Esophagus muscularis mucosa (tissue), 4 donors: ENCODE data around the gene PEX5L. TPM values are rescaled to one million over a fixed set of nuclear protein-coding genes. Genes with fewer than 3 reads are reported as not detected.

Source experiments
- DNase-seq: peaks from one replicate; pipeline ENCODE4 v3.0.0-alpha.2; 2017; ENCODE audit errors: extremely low spot score
- H3K27ac ChIP-seq, 4 donors: fragments of 200-600 bp; sonication (generic); replicated peaks in 1 of 4; 1 replicate in 3 of 4; 2 replicates in 1 of 4; pipeline ENCODE4 v1.5.1; 2016 to 2019; ENCODE audit warnings: mild to moderate bottlenecking in 1 of 4
- H3K27me3 ChIP-seq, 4 donors: fragments of 200-600 bp; sonication (generic); one replicate each; pipeline versions ENCODE4 v1.5.1 to v1.6.0; 2016 to 2019
- H3K36me3 ChIP-seq, 4 donors: fragments of 200-600 bp; sonication (generic); one replicate each; pipeline ENCODE4 v1.5.1; 2016 to 2019
- H3K4me1 ChIP-seq, 4 donors: fragments of 200-600 bp; sonication (generic); one replicate each; pipeline ENCODE4 v1.5.1; 2016 to 2019
- H3K4me3 ChIP-seq, 4 donors: fragments of 200-600 bp; sonication (generic); 1 replicate in 2 of 4; 2 replicates in 2 of 4; pipeline ENCODE4 v1.5.1; 2016 to 2019; ENCODE audit warnings: mild to moderate bottlenecking in 4 of 4, moderate library complexity in 1 of 4
- H3K9me3 ChIP-seq, 4 donors: fragments of 200-600 bp; sonication (generic); 1 replicate in 3 of 4; 2 replicates in 1 of 4; pipeline ENCODE4 v1.5.1; 2016 to 2019
- CTCF ChIP-seq, 3 experiments: fragments of 200-600 bp in 2 of 3; fragments of 450-650 bp in 1 of 3; sonication (generic) in 2 of 3; IDR thresholded peaks; one replicate each; pipeline ENCODE4 v1.5.1; 2017 to 2019; ENCODE audit warnings: antibody characterized with exemption in 3 of 3, mild to moderate bottlenecking in 2 of 3, moderate library complexity in 1 of 3
- EP300 ChIP-seq: sonication (generic); formaldehyde crosslinking; IDR thresholded peaks from one replicate; pipeline ENCODE4 v1.6.1; 2017; ENCODE audit warnings: antibody characterized with exemption
- POLR2A ChIP-seq: fragments of 450-650 bp; IDR thresholded peaks from one replicate; pipeline ENCODE4 v1.6.1; 2017; ENCODE audit warnings: antibody characterized with exemption, moderate library complexity, mild to moderate bottlenecking, low read depth
- POLR2AphosphoS5 ChIP-seq, 2 donors: sonication (generic); formaldehyde crosslinking; IDR thresholded peaks; one replicate each; pipeline ENCODE4 v1.6.1; 2017; ENCODE audit warnings: antibody characterized with exemption in 2 of 2
- WGBS: methylation state at CpG from one replicate; pipeline ENCODE4 v1.1.5; 2018; 5-methylcytosine and 5-hydroxymethylcytosine counted together
- intact Hi-C: fragments of 100-400 bp; cut with DNase I; formaldehyde crosslinking; loops from one replicate; pipeline ENCODE4 v1.15.1; 2023
- total RNA-seq, 4 donors: library from RNA; depleted of rRNA; stranded (reverse); fragments of >200 nt; gene quantifications; one replicate each; pipeline versions ENCODE4 v1.1.0 to v1.2.1, GENCODE V29; 2016

The PEX5L gene
- total RNA-seq, 4 donors from 2014 or later: 0.06 to 0.78 TPM; not detected in 2

DNA sequence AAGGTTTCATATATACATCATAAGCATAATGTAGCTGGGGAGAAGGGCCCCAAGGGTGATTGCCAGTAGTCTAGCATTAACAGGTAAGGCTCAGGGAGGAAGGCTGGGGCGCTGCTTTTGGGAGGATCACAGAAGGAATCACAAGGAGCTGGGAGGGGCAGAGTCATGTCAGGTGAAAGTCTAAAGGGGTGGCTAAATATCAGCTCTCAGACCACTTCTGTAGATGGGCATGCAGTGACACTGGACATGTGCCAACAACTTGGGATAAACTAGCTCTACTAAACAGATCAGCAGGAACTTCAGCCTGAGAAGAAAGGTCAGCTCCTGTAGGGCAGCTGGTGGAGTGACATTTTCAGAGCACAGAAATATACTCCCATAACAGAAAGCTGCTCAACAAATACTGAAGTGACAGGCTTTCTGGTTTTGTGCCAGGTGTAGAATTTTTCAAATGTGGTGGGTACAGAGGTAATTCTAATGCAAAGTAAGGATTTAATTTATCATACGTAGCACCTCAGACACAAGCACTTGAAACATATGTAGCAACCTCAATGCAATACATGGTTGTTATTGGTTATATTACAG lies 79.4 kb downstream of the PEX5L start:
- WGBS: 30% methylated on average over 2 of the region's 2 CpGs
- H3K4me3 ChIP-seq: no peak overlapping the region
- intact Hi-C loops: no loop called here

DNA sequence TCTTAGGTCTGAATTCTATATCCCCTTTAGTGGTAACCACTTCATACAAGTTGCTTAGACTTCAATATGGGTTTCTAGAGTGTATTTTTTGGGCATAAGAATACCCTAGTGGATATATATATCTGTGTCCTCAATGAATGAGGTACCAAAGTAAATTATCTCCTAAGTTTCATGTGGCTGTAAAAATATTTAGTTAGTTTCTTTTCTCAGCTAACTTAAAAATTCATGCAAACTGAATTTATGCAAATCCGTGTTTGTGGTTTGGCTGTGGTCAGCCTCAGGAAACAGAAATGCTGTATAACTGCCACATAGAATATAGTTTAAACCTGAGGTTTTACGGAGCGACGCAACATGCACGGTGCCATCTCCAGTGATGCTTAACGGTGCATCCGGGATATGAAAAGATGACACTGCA lies 80.3 kb downstream of the PEX5L start:
- no peak overlapping the region for H3K27ac ChIP-seq
- no peaks in the 10 kb centered on the region for H3K9me3 ChIP-seq
- 80% methylated on average over 7 of the region's 7 CpGs for WGBS
- intact Hi-C loops: no loop called here
- TF ChIP-seq POLR2AphosphoS5 (IDR thresholded peaks at IDR 0.05): no peak
- TF ChIP-seq CTCF (IDR thresholded peaks at IDR 0.05): no peak
- TF ChIP-seq POLR2A: no peak
- TF ChIP-seq EP300: no peak
- no peaks in the 10 kb centered on the region for H3K4me1 ChIP-seq
- H3K36me3 ChIP-seq: no peaks in the 10 kb centered on the region
- no peak overlapping the region for H3K4me3 ChIP-seq
- H3K27me3 ChIP-seq: no peaks in the 10 kb centered on the region
- no peak for DNase-seq

More for the DNA sequence above, 79.4 kb downstream of the PEX5L start:
- Histone ChIP-seq H3K4me1 (no peaks in the 10 kb centered on the region), H3K36me3 (no peaks in the 10 kb centered on the region), H3K9me3 (no peaks in the 10 kb centered on the region), H3K27me3 (no peaks in the 10 kb centered on the region), H3K27ac (no peak overlapping the region)
- DNase-seq: no peak
- TF ChIP-seq EP300 (no peak), POLR2AphosphoS5 (IDR thresholded peaks at IDR 0.05) (no peak), CTCF (IDR thresholded peaks at IDR 0.05) (no peak), POLR2A (no peak)

DNA sequence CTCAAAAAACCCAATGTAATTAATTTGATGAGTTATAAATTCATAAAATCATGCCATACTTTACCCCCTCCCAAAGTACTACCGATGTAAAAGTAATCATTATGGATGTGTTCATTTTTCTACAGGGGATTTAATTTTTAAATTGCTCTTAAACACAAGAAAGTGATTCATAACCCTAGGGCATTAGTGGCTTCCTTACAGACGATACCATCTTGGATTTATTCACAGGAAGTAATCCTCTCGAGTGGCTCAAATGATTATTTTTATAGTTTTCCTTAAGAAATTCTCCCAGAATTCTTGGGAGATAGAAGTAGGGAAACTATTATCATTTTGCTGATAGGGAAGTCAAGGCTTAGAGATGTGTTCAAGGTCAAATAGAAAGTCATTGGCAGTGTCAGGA lies 80.9 kb downstream of the PEX5L start:
- Histone ChIP-seq H3K9me3 (no peaks in the 10 kb centered on the region), H3K4me3 (no peak overlapping the region), H3K27me3 (no peaks in the 10 kb centered on the region), H3K36me3 (no peaks in the 10 kb centered on the region), H3K27ac (no peak overlapping the region), H3K4me1 (no peaks in the 10 kb centered on the region)
- TF ChIP-seq CTCF (IDR thresholded peaks at IDR 0.05): no peak
- TF ChIP-seq POLR2AphosphoS5 (IDR thresholded peaks at IDR 0.05): no peak
- TF ChIP-seq EP300: no peak
- no peak for TF ChIP-seq POLR2A
- intact Hi-C loops: no loop called here
- no peak for DNase-seq
- 35% methylated on average over 3 of the region's 3 CpGs for WGBS

DNA sequence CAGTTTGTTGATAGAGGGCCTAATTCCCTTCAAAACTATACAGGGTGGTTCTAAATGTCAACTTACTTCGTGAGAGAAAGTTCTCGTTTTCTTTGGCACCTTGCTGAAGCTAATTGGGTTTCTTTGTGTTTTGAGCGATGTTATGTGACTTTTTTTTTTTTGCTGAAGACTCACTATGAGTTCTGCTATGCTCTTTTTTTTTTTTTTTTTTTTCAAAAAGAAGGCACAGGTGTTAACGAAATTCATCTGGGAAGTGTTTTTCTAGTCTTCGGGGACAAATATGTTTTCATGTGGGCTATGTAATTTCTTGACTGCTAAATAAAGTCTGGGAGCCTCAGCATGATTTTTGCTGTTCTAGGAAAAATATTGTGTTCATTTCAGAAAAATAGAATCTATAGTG lies 81.5 kb downstream of the PEX5L start:
- TF ChIP-seq POLR2AphosphoS5 (IDR thresholded peaks at IDR 0.05): no peak
- TF ChIP-seq EP300: no peak
- TF ChIP-seq POLR2A: no peak
- no peak for TF ChIP-seq CTCF (IDR thresholded peaks at IDR 0.05)
- no peak overlapping the region for H3K4me3 ChIP-seq
- DNase-seq: no peak
- WGBS: 84% methylated on average over 5 of the region's 5 CpGs
- no peaks in the 10 kb centered on the region for H3K36me3 ChIP-seq
- H3K9me3 ChIP-seq: no peaks in the 10 kb centered on the region
- H3K27me3 ChIP-seq: no peaks in the 10 kb centered on the region
- H3K27ac ChIP-seq: no peak overlapping the region
- intact Hi-C loops: no loop called here
- no peaks in the 10 kb centered on the region for H3K4me1 ChIP-seq
